Stimulated activated naive CD8-positive, alpha-beta T cell treated with anti-CD3 and anti-CD28 coated beads, Interleukin-15, Interleukin-2, amounts not matched to agents 100 ng/mL and 50 ng/mL, for 24 hours (primary cell): ENCODE data around the gene PRKN.
"Not testable (repeated sequence)": the region's sequence is repeated elsewhere in the genome, so short reads cannot be mapped to it uniquely, and the experiment has no call there.

Source experiments
- H3K27ac Mint-ChIP-seq: one replicate; pipeline ENCODE4 v1.8.0; 2021; ENCODE audit warnings: mild to moderate bottlenecking, mixed read lengths
- H3K27me3 Mint-ChIP-seq: one replicate; pipeline ENCODE4 v1.8.0; 2021; ENCODE audit warnings: mixed read lengths
- H3K36me3 Mint-ChIP-seq: one replicate; pipeline ENCODE4 v1.8.0; 2021; ENCODE audit warnings: low read depth, mixed read lengths
- H3K4me1 Mint-ChIP-seq: one replicate; pipeline ENCODE4 v1.8.0; 2021; ENCODE audit warnings: low read depth, mixed read lengths
- H3K4me3 Mint-ChIP-seq: one replicate; pipeline ENCODE4 v1.8.0; 2021; ENCODE audit warnings: mild to moderate bottlenecking, mixed read lengths
- H3K9me3 Mint-ChIP-seq: one replicate; pipeline ENCODE4 v1.8.0; 2021; ENCODE audit warnings: mixed read lengths

The PRKN gene

GRCh38 chr6:162409741-162410691 lies 317.6 kb downstream of the PRKN start:
- no peaks in the 10 kb centered on the region for H3K36me3 Mint-ChIP-seq
- no peaks in the 10 kb centered on the region for H3K9me3 Mint-ChIP-seq
- H3K27me3 Mint-ChIP-seq, result no peaks in the 10 kb centered on the region
- H3K27ac Mint-ChIP-seq, result no peak overlapping the region
- no peaks in the 10 kb centered on the region for H3K4me1 Mint-ChIP-seq
- H3K4me3 Mint-ChIP-seq, result no peak overlapping the region

DNA sequence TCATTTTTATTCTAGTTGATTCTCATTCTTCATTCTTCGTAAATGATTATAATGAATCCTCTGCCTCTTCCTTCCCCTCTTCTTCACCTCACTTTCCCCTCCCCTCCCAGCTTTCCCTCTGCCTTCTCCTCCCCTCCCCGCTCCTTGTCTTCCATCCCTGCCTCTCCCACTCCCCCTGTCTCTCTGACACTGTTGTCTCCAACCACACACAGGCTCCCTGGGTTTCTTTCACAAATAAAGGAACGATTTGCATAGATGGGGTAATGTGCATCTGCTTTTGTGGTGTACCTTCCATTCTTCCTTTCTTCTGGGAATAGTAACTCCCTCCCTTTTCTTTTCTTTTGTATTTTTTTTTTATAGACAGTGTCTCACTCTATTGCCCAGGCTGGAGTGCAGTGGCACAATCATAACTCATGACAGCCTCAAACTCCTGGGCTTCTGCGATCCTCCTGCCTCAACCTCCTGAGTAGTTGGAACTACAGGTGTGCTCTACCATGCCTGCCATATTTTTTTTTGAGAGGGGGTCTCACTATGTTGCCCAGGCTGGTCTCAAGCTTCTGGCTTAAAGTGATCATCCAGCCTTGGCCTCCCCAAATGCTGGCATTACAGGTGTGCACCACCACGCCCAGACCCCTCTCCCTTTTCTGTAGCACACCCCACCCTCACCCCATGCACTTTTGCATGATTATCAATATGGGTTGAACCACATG lies 318.6 kb downstream of the PRKN start:
- no peaks in the 10 kb centered on the region for H3K9me3 Mint-ChIP-seq
- no peaks in the 10 kb centered on the region for H3K4me1 Mint-ChIP-seq
- H3K27me3 Mint-ChIP-seq, result no peaks in the 10 kb centered on the region
- no peaks in the 10 kb centered on the region for H3K36me3 Mint-ChIP-seq
- no peak overlapping the region for H3K27ac Mint-ChIP-seq
- no peak overlapping the region for H3K4me3 Mint-ChIP-seq

DNA sequence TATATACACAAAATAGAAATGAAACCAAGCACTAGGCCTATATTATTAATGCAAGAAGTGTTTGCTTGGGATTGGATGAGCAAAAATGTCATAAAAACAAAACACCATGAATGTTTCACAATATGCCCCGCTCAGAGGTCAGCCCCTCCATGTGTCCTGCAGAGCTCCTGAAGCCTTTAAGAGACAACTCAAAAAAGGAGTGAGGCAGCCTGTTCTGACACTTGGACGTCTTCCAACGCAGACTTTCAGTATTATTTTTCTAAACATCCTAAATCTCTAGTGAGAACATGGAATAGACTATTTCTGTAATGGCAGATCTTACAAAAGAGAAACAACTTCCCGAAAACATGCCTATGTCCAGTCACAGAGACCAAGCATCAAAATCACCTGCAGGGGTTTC lies 322.6 kb downstream of the PRKN start:
- Mint-ChIP-seq H3K9me3 (no peaks in the 10 kb centered on the region), H3K4me3 (no peak overlapping the region)

DNA sequence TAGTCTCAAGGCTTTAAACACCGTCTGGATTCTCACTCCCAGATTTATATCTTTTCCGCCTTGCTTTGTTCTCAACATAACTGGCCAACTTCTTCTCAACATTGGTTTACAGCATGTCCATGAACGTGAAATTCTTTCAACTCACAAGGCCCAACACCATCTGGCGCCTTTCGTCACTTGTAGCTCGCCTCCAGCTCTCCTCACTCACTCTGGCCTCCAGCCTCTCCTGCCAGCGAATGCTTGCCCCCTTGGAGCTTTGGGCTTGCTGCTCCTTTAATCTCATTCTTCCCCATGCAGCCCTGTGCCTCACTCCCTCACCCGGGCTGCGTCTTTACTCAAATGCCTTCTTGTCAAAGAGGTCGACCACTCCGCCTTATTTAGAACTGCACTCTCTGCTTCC lies 324.5 kb downstream of the PRKN start:
- no peaks in the 10 kb centered on the region for H3K36me3 Mint-ChIP-seq
- H3K27ac Mint-ChIP-seq, result no peak overlapping the region
- H3K27me3 Mint-ChIP-seq, result no peaks in the 10 kb centered on the region
- no peaks in the 10 kb centered on the region for H3K4me1 Mint-ChIP-seq
- no peak overlapping the region for H3K4me3 Mint-ChIP-seq
- H3K9me3 Mint-ChIP-seq, result no peaks in the 10 kb centered on the region

More for the DNA sequence above, 322.6 kb downstream of the PRKN start:
- Mint-ChIP-seq H3K4me1 (no peaks in the 10 kb centered on the region), H3K27me3 (no peaks in the 10 kb centered on the region), H3K36me3 (no peaks in the 10 kb centered on the region), H3K27ac (no peak overlapping the region)

- H3K27ac Mint-ChIP-seq, result no peak overlapping the region
- H3K4me3 Mint-ChIP-seq, result no peak overlapping the region
- no peaks in the 10 kb centered on the region for H3K27me3 Mint-ChIP-seq
- peaks cover 3% of the 10 kb centered on the region for H3K9me3 Mint-ChIP-seq
- no peaks in the 10 kb centered on the region for H3K4me1 Mint-ChIP-seq
- H3K36me3 Mint-ChIP-seq, result no peaks in the 10 kb centered on the region
Measured at GRCh38 chr6:162395181-162395580, 332.4 kb downstream of the PRKN start.

DNA sequence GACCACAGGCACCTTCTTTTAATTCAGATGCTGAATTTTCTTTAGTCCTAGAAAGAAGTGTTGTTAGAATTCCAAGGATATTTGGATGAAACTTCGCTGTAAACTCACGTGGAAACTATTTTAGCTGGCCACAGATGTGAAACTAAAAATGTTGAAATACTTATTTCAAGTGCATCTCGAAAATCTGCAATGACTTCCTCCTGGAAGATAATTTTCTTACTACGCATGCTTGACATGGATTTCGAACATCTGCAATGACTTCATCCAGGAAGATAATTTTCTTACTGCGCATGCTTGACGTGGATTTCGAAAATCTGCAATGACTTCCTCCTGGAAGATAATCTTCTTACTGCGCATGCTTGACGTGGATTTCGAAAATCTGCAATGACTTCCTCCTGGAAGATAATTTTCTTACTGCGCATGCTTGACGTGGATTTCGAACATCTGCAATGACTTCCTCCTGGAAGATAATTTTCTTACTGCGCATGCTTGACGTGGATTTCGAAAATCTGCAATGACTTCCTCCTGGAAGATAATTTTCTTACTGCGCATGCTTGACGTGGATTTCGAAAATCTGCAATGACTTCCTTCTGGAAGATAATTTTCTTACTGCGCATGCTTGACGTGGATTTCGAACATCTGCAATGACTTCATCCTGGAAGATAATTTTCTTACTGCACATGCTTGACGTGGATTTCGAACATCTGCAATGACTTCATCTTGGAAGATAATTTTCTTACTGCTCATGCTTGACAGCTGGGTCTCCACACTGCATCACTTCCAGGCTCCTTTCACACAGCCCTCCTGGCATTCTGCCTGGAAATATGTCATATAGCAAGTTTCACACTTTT lies 336.4 kb downstream of the PRKN start:
- H3K36me3 Mint-ChIP-seq, H3K4me1 Mint-ChIP-seq, H3K9me3 Mint-ChIP-seq, H3K27ac Mint-ChIP-seq, H3K27me3 Mint-ChIP-seq, H3K4me3 Mint-ChIP-seq: not testable (repeated sequence)

- Mint-ChIP-seq H3K4me1 (no peaks in the 10 kb centered on the region), H3K4me3 (no peak overlapping the region)
Measured at GRCh38 chr6:162389343-162390085, 338.1 kb downstream of the PRKN start.

DNA sequence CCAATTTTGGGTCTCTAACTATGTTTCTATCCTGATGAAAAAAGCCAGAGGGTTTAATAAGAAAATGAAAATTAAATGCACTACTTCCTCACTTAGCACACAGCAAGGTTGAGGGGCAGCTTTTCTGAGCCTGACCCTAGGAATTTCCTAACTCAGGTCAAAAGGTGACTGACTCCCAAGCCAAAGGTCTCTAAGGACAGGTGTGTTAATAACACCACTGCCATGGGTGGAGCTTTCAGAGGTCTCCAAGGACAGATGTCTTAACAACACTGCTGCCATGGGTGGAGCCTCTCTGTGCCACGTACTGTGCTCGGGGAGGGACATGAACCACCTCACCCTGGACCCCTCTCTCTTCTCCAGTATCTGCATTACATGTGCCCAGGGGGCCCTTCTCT lies 339.2 kb downstream of the PRKN start:
- H3K36me3 Mint-ChIP-seq, result no peaks in the 10 kb centered on the region
- no peaks in the 10 kb centered on the region for H3K4me1 Mint-ChIP-seq
- H3K27ac Mint-ChIP-seq, result no peak overlapping the region
- no peaks in the 10 kb centered on the region for H3K9me3 Mint-ChIP-seq
- H3K27me3 Mint-ChIP-seq, result no peaks in the 10 kb centered on the region
- H3K4me3 Mint-ChIP-seq, result no peak overlapping the region

More at GRCh38 chr6:162389343-162390085, 338.1 kb downstream of the PRKN start:
- H3K9me3 Mint-ChIP-seq, result no peaks in the 10 kb centered on the region
- no peaks in the 10 kb centered on the region for H3K27me3 Mint-ChIP-seq
- no peaks in the 10 kb centered on the region for H3K36me3 Mint-ChIP-seq
- H3K27ac Mint-ChIP-seq, result no peak overlapping the region

GRCh38 chr6:162387718-162388382 lies 339.7 kb downstream of the PRKN start:
- Mint-ChIP-seq H3K4me3 (no peak overlapping the region), H3K36me3 (no peaks in the 10 kb centered on the region), H3K4me1 (no peaks in the 10 kb centered on the region), H3K9me3 (peaks cover 2% of the 10 kb centered on the region), H3K27me3 (no peaks in the 10 kb centered on the region), H3K27ac (no peak overlapping the region)

DNA sequence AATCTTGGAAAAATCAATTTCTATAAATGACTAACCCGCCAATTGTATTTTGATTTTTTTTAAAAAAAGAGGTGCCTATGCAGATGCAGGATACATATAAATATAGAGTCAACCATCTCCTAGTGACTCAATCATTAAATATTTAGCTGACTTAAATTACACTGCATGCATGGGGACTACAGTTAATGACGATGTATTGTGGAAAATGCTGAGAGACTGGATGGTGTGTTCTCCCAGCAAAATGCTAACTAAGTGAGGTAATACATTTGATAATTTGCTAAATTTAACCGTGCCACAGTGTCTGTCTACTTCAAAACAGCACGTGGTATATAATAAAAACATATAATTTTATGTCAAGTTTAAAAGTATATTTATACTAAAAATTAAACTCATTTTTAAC lies 341.6 kb downstream of the PRKN start:
- Mint-ChIP-seq H3K9me3 (peaks cover 3% of the 10 kb centered on the region), H3K36me3 (no peaks in the 10 kb centered on the region), H3K4me3 (no peak overlapping the region), H3K27me3 (no peaks in the 10 kb centered on the region), H3K4me1 (no peaks in the 10 kb centered on the region), H3K27ac (no peak overlapping the region)

DNA sequence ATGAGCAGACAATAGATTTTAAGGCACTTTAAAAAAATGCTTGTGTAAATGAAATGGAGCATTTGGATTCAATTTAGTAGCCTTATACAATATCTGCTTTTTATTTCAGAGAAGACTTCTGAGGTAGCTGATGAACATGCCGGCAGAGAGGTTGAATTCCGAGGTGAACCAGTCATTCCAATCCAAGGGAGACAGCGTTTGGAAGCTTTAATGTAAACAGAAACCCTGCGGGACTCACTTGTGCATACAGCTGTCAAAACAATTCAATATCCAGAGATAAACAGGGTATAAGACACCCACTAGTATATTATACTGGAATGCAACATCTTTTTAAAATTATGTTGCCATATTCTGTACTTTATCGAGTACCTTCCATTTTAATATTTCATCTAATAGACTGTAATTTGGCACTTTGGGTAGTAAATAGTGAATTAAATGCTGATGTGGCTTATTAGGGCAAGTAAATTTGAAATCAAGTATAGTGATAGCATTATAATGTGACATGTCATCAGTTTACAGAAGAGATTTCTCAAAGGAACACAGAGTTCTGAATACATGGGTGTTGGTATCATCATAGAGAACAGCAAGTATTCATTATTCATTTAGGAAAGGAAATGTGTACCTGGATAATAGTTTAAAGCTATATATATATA lies 347.7 kb downstream of the PRKN start:
- Mint-ChIP-seq H3K4me3 (no peak overlapping the region), H3K27ac (no peak overlapping the region), H3K27me3 (no peaks in the 10 kb centered on the region), H3K36me3 (no peaks in the 10 kb centered on the region), H3K4me1 (no peaks in the 10 kb centered on the region), H3K9me3 (peaks cover 3% of the 10 kb centered on the region)

DNA sequence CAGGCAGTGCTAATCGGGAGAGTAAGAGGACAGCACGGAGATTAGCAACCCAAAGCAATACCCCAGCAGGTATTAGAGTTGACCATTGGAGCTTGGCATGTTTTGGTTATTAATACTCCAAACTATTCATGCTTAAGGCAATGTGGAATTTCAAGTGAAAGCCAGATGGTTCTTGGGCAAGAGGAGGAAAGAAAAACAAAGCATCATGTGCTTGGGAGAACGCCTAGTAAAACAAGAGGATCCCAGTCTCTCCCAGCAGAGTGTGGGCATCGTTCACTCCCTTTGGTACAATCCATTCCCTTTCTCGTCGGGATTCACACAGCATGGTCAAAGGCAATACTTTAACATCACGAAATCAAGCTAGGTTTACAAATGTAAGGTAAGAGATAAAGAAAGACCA lies 349.8 kb downstream of the PRKN start:
- H3K36me3 Mint-ChIP-seq, result no peaks in the 10 kb centered on the region
- H3K27ac Mint-ChIP-seq, result no peak overlapping the region
- H3K9me3 Mint-ChIP-seq, result no peaks in the 10 kb centered on the region
- H3K27me3 Mint-ChIP-seq, result no peaks in the 10 kb centered on the region
- H3K4me1 Mint-ChIP-seq, result no peaks in the 10 kb centered on the region
- no peak overlapping the region for H3K4me3 Mint-ChIP-seq

GRCh38 chr6:162373868-162374267 lies 353.7 kb downstream of the PRKN start:
- Mint-ChIP-seq H3K9me3 (no peaks in the 10 kb centered on the region), H3K4me1 (no peaks in the 10 kb centered on the region), H3K36me3 (no peaks in the 10 kb centered on the region), H3K27ac (no peak overlapping the region), H3K27me3 (no peaks in the 10 kb centered on the region), H3K4me3 (no peak overlapping the region)
